DND-41 (cell line): Measurements from ENCODE around the gene HTRA3.

ENCODE experiments used
- EZH2 ChIP-seq: IDR thresholded peaks from 3 replicates; pipeline ENCODE4 v1.6.1; 2012; ENCODE audit warnings: borderline replicate concordance, low read depth, mild to moderate bottlenecking, moderate library complexity, low read length, inconsistent platforms; ENCODE audit not compliant: severe bottlenecking
- TF ChIP-seq, protein P1 (sequence below): IDR thresholded peaks from 2 replicates; pipeline ENCODE4 v1.5.1; 2012; ENCODE audit warnings: borderline replicate concordance, low read length, moderate library complexity, mild to moderate bottlenecking; ENCODE audit not compliant: poor library complexity, severe bottlenecking; ENCODE audit errors: extremely low read depth

DNA sequence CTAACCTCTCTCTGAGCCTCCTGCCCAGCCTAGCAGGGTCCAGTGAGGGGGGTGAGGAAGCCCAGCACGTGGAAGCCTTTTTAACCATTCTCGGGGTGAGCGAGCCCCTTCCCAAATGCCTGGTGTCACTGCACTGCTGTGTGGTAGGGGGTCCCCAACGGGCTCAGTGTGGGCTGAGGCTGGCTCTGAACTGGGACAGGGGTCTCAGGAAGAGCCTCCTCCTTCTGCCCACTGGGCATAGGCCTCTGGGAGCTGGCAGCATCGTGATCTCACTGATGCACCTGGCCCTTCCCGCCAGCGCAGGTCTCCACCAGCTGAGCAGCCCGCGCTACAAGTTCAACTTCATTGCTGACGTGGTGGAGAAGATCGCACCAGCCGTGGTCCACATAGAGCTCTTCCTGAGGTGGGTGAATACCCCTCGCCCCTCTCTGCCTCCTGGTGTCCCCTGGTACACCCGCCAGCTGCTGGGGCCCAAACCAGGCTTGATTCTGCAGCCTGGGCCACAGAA is 12.6 kb downstream of the HTRA3 start:
- TF ChIP-seq, protein P1, sequence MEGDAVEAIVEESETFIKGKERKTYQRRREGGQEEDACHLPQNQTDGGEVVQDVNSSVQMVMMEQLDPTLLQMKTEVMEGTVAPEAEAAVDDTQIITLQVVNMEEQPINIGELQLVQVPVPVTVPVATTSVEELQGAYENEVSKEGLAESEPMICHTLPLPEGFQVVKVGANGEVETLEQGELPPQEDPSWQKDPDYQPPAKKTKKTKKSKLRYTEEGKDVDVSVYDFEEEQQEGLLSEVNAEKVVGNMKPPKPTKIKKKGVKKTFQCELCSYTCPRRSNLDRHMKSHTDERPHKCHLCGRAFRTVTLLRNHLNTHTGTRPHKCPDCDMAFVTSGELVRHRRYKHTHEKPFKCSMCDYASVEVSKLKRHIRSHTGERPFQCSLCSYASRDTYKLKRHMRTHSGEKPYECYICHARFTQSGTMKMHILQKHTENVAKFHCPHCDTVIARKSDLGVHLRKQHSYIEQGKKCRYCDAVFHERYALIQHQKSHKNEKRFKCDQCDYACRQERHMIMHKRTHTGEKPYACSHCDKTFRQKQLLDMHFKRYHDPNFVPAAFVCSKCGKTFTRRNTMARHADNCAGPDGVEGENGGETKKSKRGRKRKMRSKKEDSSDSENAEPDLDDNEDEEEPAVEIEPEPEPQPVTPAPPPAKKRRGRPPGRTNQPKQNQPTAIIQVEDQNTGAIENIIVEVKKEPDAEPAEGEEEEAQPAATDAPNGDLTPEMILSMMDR = no peak
- TF ChIP-seq EZH2 = no peak
